ENCODE data around the gene ANO8.
A peak's percentile ranks its signal among the peaks of the same experiment; 100 is the strongest.
"Not testable (repeated sequence)": the region's sequence is repeated elsewhere in the genome, so short reads cannot be mapped to it uniquely, and the experiment has no call there.

The ANO8 gene

DNA sequence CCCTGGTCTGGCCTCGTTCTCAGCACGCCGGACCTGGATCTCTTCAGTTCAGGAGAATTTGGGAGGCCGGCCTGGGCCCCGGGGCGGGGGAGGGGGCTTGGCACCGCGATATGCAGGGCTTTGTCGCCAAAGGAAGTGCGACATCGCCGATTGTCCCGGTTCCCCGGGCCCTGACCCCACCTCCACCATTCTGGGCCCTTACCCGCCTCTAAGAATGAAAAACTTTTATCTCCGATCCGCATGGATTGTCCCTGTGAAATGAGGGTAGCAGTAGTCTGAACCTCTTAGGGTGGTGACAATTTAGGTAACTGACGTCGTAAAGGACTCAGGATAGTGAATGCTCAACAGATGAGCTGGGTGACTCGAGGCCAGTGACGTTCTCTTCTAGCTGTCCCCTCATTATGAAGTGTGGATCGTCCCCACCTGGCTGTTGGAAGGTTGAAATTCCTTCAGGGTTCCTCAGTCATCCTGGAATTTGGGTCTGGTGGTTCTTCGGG lies 24.6 kb downstream of the ANO8 start:
- no peak for DNase-seq

DNA sequence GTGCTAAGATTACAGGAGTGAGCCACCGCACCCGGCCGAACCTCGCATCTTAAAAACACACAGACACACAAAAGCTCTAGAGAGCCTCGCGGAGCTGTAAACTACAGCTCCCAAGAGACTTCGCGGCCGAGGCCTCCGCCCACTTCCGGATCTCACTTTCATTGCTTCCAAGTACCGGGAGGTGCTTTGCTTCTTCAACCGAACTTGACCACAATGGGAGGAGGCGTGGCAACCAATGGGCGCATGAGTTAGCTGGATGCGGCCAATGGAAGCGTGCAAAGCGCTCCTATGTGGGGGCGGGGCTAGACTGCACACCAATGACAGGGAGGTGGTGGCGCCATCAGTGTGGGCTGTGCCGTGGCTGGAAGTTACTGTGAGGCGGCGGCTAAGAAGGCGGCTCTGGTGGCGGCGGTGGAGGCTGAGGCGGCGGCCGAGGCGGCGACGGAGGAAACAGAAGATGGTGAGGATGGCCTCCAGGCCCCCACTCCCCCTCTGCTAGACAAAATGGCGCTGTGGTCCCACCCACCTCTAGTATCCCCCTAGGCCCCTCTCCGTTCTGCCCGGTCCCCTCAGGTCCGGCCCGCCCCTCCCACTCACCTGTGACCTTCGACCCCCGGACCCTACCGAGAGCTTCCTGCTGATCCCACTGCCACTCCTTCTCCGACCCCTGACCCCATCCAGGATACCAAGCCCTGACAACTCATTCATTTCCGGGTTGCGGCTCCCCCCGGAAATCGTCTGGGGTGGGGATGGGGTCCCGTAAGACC lies 25.3 kb downstream of the ANO8 start, which contains the start of gene DDA1:
TSS of gene DDA1 (plus strand) at position 366 of the 767 bp plus-strand sequence. CDS start at position 458, 92 bp downstream.
- DNase-seq: peak; percentile 99

GRCh38 chr19:17307876-17308377 lies 26.7 kb downstream of the ANO8 start:
- DNase-seq: no peak

- DNase-seq: no peak
Measured at GRCh38 chr19:17306285-17306714, 28.4 kb downstream of the ANO8 start.

GRCh38 chr19:17305517-17306284 lies 29.0 kb downstream of the ANO8 start, which contains the start of gene MRPL34:
MRPL34 (plus strand) TSS chr19:17305872; CDS start chr19:17305893, 21 bp downstream.
- peak; percentile 88 to 90 for DNase-seq

GRCh38 chr19:17305216-17305516 lies 29.5 kb downstream of the ANO8 start:
- DNase-seq: no peak

DNA sequence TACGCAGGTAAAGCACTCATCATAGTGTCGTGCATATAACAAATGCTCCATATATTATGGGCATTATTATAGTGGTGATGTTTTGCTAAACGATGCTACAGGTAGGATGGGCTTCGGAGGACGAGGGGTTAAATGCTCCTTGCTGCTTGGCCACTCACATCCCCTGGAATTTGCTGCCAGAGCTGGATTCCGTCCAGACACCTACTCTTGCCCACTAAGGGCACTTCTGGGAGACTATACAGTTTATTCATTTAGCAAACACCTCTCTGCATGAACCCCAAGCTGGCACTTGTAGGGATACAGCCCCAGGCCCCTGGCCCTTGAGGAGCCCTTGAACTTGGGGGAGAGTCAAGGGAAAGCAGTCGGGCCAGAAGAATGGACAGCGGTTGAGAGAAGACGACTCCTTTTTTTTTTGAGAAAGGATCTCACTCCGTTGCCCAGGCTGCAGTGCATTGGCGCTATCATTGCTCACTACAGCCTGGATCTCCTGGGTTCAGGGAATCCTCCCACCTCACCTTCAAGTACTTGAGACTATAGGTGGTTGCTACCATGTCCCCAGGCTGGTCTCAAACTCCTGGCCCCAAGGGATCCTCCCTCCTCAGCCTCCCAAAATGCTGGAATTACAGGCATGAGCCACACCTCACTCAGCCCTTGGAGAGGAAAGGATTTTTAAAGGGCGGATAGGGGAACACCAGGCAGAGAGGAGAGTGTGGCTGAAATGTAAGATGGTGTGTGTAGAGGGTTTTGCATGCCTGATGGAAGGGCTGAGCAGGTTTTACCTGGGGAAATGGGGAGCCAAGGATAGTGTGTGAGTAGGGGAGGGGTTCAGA lies 30.1 kb downstream of the ANO8 start:
- DNase-seq: no peak

DNA sequence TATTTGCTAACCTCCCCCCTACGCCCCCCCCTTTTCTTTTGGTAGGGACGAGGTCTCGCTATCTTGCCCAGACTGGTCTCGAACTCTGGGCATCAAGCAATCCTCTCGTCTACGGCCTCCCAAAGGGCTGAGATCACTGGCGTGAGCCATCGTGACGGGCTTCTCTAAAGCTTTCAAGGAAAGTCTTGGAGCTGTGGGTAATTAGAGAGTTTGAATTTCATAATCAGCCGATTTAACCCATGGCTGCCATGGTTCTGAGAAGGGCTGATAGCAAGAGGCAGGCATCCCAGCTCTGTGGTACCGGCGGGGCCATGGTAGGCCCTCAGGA lies 30.8 kb downstream of the ANO8 start:
- DNase-seq: no peak

- DNase-seq: peak; percentile 92
Measured at GRCh38 chr19:17303167-17303939, 31.3 kb downstream of the ANO8 start, which contains the start of gene ABHD8. ABHD8 (minus strand) TSS chr19:17303425; CDS start chr19:17301616, 1,809 bp downstream.

DNA sequence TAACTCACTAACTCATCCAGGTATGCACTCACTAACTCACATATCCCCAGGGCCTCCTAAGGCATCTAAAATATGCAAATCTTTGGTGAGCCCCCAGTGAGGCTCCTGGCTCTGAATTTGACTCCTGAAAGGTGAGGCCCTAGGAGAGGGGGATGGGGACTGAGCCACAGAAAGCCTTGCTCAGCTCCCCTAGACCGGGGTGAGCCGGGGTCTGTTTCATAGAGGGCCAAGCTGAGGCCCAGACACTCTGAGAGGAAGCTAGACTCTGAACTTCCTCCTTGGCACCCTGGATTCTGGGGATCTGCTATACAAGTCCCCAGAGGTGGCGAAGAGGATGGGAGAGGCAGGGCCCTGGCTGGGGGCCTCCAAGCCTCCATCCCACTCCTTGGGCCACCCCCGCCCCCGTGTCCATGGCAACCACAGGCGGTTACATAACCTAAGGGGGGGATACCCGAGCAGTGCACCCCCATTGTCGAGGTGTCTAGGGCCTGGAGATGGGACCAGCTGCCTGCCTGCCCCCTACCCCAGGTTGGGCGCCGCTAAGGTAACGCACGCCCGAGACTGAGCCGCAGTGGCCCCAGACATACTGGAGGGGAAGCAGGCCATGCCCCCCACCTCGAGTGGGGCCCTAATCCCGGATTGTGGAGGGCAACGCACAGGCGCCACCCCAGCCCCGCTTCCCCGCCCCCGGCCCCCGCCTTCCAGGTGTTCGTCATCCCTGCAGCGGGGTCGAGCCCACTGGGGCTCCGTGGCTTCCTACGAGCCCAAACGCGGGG lies 32.1 kb downstream of the ANO8 start:
- DNase-seq: peak; percentile 25 to 28

DNA sequence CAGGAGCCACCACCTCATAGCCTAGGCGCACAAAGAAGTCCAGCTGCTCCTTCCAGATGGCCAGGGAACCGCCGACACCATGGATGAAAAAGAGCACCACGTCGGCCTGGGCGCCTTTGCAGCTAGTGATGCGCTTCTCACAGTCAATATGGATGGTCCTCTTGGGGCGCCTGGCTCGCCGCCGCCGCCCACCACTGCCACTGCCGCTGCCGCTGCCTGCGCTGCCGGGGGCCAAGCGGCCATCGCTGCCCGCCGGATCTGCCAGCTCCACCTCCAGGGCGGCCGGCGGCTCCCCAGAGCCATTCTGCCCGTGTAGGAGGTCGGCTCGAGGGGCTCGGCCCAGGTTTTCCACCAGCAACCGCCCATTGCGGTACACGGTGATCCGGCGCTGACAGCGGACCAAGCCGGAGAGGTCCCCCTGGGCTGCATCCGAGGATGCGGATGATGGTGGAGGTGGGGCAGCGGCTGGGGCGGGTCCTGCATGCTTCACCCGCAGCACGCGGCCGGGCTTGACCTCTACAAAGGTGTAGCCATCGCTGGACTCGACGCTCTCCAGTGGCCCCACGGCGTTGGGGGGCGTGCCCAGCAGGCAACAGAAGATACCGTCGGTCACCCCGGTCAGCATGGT lies 33.5 kb downstream of the ANO8 start:
- no peak for DNase-seq

- no peak for DNase-seq
Measured at GRCh38 chr19:17296976-17297375, 37.7 kb downstream of the ANO8 start.

- no peak for DNase-seq
Measured at GRCh38 chr19:17296273-17296672, 38.4 kb downstream of the ANO8 start.

- DNase-seq: not testable (repeated sequence)
Measured at GRCh38 chr19:17295551-17295950, 39.1 kb downstream of the ANO8 start.

GRCh38 chr19:17294051-17294891 lies 40.4 kb downstream of the ANO8 start:
- DNase-seq: peak; percentile 21 to 31

GRCh38 chr19:17293605-17294004 lies 41.0 kb downstream of the ANO8 start:
- no peak for DNase-seq

GRCh38 chr19:17292301-17293074 lies 42.2 kb downstream of the ANO8 start:
- peak; percentile 64 to 67 for DNase-seq

DNA sequence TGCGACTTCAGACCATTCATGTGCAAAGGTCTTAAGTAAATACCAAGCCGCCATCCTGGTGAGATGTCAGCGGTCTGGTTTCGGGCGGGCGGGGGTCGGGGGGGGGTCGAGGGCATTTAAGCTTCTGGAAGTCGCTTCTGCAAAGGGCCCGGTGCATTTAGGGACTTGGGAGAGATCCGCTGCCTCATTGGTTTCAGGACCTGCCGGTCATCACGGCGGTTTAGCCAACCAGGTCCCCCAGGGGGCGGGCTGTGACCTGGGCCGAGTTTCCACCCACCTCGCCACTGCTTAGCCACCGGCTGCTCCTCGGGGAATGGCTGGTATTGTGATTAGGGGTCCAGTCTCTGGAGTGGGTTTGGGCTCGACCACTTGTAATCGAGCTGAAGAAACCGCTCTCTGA lies 45.2 kb downstream of the ANO8 start:
- no peak for DNase-seq

DNA sequence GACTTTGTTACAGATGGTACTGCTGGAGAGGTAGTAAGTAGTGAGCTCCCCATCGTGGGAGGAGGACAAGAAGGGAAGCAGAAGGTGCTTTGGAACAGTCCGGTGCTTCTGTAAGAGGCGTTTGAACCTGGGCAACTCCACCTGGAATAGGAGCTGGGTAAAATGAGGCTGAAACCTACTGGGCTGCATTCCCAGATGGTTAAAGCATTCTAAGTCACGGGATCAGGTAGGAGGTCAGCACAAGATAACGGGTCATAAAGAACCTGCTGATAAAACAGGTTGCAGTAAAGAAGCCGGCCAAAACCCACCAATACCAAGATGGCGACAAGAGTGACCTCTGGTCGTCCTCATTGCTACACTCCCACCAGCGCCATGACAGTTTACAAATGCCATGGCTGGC lies 47.9 kb downstream of the ANO8 start:
- no peak for DNase-seq

All from activated CD4-positive, alpha-beta T cell treated with anti-CD3 and anti-CD28 coated beads, Interleukin-2, amount 50 U/mL, for 4 hours (primary cell).